ENCODE measurements around the gene SUMF1.

SUMF1 gene

DNA sequence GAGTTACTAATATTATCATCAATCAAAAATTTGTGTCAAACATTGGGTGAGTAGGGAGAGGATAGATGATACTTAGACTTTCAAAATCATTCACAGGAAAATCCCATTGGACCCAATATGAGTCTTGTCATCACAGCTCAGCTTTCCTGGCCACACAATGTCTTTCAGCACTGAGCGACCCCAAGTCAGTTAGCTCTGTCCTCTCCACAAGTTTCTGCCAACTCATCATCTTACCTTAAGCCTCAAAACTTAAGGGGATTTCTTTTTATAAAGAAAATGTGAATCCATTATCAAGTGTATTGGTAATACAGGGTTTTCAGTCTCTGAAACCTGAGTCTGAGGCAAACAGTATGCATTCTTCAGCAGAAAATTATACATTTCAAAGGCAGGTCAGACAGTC lies 55.8 kb downstream of the SUMF1 start:
- no peak for DNase-seq

DNA sequence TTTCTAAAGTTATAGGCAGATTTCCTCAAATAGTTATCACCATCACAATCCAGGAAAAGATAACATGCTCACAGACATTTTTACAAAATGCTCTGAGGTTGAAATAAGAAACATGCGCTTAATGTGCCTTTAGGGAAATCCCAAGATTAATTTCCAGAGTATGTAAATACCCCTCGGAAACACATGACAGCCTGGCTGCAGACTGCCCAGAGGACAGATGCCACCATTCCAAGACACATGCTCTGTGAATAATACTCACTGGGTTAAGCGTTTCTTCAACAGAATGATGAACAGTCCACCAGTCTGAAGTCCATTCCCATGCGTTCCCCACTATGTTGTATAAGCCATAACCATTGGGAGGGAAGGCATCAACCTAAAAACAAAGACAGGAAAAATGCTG lies 56.5 kb downstream of the SUMF1 start:
- DNase-seq: no peak

DNA sequence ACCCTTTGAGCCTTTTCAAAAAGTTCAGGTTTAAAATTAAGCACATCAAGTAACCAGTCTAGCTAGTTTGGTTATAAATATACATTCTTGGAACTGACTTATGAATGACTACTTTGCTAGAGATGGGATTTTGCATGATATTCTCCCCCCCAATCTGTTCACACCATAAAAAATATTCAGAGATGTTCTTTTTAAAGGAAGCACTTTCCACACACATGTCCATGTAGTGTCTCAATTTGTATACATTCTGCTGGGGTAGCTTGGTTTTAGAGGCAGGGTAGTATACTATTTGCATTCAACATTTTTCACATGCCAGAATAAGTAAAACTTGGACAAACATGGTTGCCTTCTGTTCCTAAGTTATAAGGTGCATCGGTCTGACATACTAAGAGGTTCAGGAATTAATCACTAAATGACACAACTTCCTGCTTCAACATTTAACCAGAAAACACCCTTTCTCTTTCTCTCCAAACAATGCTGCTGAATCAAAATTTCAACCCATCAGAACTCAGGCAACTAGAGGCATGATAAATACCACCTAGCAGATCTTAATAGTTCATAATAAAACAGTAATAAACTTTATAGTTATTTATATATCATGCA lies 57.0 kb downstream of the SUMF1 start:
- no peak for DNase-seq

DNA sequence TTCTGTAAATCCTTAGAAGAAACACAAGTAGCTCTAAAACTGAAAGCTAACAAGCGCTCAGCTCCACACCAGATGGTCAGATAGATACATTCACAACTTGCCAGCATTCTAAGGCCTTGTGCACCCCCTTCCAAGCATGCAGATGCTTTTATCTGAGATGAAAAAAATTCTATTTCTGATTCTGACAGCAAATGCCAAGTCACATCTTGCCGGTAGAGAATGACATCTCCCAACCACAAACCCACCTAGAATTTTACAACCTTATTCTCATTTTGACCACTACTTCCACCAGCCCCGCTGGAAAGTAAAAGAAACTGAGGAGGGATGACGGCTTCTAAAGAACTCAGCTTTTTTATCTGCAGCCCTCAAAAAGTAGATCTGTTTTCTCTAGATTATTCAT lies 57.7 kb downstream of the SUMF1 start:
- no peak for DNase-seq

DNA sequence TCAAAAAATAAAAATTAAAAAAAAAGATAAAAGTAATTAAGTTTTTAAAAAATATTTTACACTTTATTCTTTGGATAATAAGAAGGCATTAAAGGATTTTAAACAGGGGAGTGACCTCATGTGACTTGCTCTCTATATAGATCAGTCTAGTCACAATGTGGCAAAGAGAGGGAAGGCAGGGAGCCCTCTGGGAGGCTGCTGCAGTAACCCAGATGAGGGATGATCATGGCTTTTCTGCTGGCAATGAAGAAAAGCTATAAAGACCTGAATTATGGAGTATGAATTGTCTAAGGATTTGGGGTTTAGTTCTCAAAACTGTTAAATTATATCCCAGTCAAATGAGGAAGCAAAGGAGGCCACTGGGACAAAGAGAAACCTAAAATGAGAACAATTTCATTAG lies 58.1 kb downstream of the SUMF1 start:
- DNase-seq: no peak

DNA sequence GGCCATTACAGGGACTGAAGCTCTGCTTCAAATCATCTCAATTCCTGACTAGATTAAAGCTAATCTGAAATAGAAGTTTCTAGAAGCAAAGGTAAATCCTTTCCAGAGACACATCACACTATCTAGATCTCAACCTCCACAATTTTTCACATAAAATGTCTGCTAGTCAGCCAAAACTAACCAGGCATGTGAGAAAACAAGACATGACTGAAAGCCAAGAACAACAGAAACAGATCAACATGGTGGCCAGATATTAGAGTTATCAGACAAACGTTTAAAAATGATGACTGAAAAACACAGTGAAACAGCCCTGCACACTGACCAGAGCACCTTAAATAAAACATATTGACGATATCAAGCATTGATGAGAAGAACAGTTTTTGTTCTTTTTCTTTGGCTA lies 59.1 kb downstream of the SUMF1 start:
- no peak for DNase-seq

DNA sequence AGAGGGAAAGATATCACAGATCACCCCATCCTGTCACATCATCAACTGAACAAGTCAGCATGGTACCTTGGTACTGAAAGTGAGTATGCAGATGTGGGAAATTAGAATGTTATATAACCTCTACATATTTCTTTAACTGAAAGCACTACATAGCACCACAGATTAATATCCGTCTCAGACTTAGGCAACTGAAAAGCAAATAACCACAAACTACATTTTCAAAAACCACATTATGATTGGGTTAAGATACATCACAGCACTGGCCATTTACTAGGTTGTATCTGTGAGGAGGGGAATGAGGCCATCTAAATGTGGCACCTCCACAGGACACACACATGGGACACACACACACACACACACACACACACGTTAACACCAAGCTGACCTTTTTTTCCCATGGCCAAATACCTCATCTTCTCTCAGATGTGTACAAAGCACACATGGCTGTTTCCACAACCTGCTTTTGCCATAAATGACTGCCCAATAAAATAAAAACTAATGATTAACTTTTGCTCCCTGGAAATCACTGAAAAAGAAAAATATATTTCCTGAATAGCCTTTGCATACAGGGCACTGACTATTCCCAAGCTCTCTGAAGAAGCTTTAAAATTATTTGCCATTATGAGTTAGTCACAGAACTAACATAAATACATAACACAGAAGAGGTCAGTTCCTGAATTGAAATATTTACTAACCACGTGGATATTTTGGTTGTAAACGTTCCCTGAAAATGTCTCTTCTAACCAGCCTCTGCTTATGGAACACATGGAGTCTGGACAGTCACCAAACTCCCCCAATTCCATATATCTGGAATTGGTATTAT lies 60.1 kb downstream of the SUMF1 start:
- no peak for DNase-seq

DNA sequence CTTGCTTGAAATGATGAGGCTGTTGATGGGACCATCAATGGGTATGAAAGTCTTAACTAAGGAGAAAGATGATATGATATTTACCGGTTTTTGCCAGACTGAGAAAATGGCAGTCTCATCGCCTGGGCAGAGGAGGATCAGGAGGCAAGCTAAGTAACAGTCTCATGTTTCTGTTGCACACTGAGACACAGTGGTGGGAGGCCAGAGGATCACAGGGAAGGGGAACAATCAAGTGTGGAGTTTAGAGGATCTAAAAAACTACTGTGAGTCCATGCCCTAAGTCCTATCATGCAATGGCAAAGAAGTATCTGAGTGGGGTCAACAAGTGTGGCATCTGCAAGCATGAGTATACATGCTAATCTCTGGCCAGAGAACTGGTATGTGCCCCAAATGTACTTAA lies 62.2 kb downstream of the SUMF1 start:
- DNase-seq: no peak

DNA sequence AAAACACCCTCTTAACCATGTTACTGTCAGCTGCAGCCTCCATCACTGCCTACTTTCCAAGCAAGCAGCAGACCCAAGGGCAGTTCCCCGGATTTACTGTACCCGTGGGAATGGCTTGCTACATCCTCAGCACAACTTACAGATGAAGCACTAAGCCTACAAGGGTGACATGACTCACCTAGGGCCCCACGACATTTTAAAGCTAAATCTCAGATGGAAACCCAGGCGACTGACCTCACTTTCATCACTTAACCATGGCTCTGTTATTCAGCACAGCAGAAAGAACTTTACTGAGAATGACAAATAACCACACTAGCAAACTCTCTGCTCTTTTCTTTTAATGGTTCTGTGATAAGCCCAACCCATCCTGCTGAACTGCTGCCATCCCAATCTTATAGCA lies 65.6 kb downstream of the SUMF1 start:
- DNase-seq: no peak

DNA sequence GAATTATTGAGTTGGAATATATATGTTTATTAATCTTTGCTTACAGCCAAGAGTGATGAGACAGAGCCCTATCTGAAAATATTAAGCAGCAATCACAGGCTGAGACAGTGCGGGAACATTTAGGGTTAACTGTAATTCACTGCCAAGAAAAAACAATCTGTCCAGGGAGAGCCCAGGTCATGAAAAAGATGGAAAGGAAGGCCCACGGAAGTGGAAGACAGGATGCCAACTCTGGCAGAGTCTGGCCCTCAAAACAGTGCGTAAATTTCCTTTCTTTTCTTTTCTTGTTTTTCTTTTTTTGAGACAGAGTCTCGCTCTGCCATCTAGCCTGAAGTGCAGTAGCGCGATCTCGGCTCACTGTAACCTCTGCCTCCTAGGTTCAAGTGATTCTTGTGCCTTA lies 67.6 kb downstream of the SUMF1 start:
- no peak for DNase-seq

DNA sequence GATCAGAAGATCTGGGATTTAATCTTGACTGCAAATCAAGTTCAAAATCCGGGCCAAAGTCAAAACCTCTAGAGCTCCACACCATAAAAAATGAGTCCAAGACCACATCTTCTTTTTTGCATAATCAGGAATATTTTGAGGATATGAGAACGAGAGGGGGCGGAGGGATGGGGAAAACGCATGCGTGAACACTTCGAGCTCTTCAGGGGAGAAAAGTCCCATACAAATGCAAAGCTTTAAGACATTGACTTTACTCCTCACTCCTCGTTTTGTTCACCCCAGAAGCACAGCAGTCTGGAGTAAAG lies 68.2 kb downstream of the SUMF1 start:
- no peak for DNase-seq

DNA sequence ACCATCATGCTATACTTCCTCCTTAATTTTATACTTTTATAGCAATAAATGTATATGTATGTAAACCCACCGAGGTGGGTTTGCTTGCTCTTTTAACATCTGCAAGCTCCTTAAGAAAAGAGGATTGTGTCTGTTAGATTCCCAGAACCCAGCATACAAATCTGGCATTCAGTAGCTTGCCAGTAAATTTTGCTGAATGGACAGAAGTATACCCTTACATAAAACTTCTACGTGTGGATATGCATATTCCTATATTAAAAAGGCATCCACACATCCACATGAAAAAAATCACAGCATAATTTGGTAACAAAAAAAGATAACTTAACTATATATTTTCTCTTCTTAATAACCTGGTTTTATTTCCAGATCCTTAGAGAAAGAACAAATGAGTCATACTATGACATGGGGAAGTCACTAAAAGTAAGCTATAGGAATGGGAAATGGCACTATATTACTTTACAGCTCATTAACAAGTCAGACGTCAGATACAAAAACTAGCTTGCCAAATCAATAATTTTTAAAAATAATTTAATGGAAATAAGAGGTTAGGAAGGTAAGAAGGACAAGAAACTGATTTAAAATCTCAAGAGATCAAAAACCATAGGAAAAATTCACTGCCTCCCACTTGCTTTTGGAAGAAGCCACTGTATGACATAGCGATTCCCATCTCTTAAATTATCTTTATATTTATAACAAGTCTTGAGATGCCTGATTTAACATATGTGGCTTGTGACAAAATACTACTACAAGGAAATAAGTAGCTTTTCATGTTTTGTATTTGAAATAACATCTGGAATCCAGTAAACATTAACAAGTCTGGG lies 68.7 kb downstream of the SUMF1 start:
- no peak for DNase-seq

DNA sequence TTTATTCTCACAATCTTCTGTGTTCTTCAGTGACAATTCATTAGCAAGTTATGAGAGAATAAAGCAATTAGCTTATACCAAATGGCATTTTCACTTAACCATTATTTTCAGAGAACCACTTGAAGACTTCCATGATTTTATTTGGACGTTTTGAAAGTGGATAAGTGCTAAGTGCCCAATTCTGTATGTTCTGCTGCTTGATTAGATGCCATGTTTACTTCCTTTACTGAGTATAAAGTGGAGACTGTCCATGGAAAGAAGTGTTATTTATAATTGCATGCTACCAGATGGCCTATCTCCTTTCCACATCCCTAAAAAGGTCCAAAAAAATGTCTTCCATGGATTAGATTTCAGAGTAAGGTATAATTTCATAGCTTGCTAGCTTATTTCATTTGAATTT lies 69.6 kb downstream of the SUMF1 start:
- DNase-seq: no peak

DNA sequence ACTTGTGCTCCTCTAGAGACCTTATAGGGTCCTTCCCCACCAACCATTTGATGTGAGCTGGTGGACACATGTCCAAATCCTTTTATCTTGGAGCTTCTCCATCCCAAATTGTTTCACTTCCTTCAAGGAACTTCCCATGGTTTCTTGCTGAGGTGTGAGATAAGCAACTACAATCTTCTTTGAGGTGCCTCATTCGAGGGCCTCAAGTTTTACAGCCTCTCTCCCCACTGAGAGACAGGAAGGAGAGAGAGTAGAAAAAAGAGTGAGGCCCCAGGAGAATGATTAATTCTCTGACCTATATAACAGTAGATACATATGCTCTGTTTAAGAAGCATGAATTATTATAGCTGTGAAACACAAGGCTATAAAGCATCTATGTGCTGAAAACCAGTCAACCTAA lies 70.5 kb downstream of the SUMF1 start:
- no peak for DNase-seq

DNA sequence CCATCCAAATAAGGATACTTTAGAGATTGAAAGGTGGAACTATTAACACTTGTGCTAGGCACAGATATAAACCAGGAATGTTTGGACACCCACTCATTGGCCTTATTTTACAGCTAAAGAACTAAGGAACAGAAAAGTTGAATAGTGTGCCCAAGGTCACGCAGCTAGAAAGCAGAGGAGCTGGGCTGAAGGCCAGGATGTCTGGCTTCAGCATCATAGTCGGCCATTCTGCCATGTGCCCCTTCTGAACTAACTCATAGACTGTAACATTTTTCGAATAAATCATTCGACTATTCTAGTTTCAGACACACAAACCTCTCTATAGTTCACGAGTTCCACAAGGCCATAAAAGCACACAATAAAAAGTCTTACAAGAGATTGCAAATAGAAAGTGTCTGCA lies 71.1 kb downstream of the SUMF1 start:
- DNase-seq: no peak

DNA sequence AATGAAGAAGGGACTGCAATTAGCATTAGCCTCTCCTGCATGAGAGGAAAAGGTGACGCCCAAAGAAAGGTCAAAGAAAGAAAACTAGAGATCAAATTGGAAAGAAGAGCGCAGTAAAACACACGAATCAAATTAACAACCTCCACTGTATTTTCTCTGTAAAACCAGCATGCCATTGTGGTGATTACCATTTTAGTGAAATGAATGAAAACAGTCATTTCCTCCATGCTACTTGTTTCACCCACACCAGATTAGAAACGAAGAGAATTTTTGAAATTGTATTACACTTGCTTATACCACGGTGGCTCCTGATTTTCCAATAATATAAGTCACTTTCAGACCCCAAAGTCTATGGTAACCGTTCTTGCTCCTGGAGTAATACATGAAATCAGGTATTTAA lies 71.6 kb downstream of the SUMF1 start:
- no peak for DNase-seq

DNA sequence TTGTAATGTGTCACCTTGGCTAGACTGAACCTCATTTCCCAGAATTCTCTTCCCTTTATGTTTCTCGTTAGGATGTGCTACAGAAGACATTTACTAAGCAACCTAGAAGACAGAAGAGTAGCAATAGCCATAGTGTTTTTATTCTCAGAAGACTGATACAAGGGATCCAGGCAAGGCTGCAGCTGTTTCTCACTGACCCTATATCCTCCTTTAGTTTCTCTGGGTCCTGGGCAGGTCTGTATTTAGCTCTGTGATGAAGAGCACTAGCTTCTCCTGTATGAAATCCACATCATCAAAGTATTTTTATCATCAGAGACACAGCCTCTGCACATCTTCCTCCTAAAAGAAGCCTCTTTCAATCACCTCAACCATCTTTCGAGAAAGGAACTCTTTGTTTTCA lies 72.5 kb downstream of the SUMF1 start:
- no peak for DNase-seq

DNA sequence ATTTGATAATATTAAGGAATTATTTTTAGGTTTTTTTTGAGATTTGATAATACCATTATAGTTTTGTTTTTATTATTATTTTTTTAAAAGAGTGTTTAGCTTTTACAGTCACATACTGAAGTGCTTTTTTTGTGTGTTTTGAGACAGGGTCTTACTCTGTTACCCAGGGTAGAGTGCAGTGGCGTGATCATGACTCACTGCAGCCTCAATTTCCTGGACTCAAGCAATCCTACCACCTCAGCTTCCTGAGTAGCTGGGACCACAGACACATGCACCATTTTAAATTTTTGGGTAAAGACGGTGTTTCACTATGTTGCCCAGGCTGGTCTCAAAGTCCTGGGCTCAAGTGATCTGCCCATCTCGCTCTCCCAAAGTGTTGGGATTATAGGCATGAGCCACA lies 73.0 kb downstream of the SUMF1 start:
- DNase-seq: no peak

DNA sequence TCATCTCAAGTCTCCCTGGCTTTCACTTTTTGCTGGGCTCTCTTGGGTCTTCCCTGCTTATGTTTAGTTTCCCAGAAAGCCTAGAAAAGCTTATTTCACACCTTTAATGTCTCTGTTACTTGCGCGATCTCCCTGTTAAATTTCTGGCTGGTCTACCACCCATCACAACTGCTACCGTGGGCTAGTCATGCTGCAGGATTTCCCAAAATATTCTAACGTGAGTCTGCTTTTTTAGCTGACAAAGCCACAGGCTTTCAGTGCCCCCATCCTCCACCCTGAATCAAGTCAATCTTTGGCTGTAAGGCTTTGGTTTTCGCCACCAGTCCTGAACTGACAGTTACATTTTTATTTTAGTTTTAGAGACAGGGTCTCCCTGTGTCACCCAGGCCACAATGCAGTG lies 74.1 kb downstream of the SUMF1 start:
- no peak for DNase-seq

DNA sequence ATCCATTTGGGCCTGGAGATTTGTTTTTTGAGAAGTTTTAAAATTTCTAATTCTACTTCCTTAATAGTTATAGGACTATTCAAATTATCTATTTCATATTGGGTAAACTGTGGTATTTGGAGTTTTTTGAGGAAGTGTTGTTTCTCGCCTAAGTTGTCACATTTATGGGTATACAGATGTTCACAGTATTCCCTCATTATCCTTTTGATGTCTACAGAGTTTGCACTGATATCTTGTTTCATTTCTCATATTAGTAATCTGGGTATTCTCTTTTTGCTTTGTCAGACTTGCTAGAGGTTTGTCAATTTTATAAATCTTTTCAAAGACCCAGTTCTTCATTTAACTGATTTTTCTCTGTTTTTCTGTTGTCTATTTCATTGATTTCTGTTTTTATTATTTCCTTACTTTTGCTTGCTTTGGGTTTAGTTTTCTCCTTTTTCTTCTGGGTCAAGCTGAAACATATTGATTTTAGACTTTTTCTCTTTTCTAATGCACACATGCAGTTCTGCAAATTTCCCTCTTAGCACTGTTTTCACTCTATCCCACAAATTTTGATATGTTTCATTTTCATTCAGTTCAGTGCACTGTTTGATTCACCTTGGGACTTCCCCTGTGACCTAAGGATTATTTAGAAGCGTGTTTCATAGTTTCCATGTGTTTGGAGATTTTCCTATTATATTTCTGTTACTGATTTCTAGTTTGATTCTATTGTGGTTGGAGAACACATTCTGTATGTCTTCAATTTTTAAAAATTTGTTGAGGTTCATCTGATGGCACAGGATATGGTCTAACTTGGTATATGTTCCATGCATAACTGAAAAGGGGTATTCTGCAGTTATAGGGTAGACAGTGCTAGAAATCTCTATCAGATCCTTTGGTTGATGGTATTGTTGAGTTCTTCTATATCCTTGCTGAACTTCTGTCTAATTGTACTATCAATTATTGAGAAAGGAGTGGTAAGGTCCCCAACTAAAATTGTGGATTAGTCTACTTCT lies 79.6 kb downstream of the SUMF1 start:
- DNase-seq: no peak

DNA sequence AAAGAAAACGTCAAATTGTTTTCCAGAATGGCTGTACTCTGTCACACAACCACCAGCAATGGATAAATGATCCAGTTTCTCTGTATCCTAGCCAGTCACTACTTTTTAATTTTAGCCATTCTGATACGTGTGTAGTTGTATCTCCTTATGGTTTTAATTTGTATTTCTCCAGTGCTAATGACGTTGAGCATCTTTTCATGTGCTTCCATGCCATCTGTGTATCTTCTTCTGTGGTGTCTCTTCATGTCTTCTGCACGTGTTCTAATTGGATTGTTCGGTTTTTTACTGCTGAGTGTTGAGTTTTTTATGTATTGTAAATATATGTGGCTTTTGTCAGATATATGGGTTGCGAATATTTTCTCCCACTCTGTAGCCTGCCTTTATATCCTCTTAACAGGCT lies 81.9 kb downstream of the SUMF1 start:
- no peak for DNase-seq

DNA sequence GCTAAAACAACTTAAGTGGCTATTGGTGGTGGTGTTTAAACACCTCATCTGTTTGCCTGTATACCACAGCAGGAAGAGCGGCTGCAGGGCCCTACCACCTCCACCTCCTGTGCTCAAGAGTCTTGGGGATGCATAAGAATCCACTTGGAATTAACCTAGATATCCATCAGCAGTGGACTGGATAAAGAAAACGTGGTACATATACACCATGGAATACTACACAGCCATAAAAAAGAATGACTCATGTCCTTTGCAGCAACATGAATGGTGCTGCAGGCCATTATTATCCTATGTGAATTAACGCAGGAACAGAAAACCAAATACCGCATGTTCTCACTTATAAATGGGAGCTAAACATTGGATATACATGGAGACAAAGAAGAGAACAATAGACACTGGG lies 87.1 kb downstream of the SUMF1 start:
- no peak for DNase-seq

DNA sequence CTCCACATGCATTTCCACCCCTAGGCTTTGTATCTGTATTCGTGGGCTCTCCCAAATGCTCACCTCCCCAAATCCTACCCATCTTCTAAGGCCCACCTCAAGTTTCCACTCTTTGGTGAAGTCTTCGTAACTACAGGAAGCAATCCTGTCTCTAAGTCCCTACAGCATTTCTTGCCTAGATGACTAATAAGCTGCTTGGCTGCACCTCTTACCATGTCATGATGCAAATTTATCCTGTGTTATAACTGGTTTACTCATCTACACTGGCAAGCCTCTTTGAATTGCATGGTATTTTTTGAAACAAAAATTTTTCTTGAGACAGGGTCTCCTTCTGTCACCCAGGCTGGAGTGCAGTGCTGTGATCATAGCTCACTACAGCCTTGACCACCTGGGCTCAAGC lies 90.6 kb downstream of the SUMF1 start:
- DNase-seq: no peak

Data from SHP77 (cell line).